CD14-positive monocyte (primary cell): Measurements from ENCODE around the gene LCLAT1. TPM values are rescaled to one million over a fixed set of nuclear protein-coding genes. Genes with fewer than 3 reads are reported as not detected.

ENCODE experiments used
- DNase-seq, 3 donors: peaks; one replicate each; pipeline ENCODE4 v3.0.0-alpha.2; 2011 to 2022
- H2AFZ ChIP-seq: 2 replicates; pipeline ENCODE4 v1.6.0; 2012; ENCODE audit warnings: mild to moderate bottlenecking, low read depth, low read length, inconsistent platforms; ENCODE audit not compliant: insufficient read depth, poor library complexity, severe bottlenecking
- H3K27ac ChIP-seq, 2 donors: 1 replicate in 1 of 2; 2 replicates in 1 of 2; pipeline ENCODE4 v1.5.1; 2012 to 2013; ENCODE audit warnings: low read length in 2 of 2, control low read depth in 1 of 2, inconsistent platforms in 1 of 2, low read depth in 1 of 2, mild to moderate bottlenecking in 1 of 2
- H3K27me3 ChIP-seq, 2 donors: one replicate each; pipeline versions ENCODE4 v1.6.0 to v1.6.1; 2011 to 2013; ENCODE audit warnings: low read length in 2 of 2; ENCODE audit not compliant: control insufficient read depth in 2 of 2, insufficient read depth in 2 of 2
- H3K36me3 ChIP-seq, 2 donors: replicated peaks in 1 of 2; 1 replicate in 1 of 2; 2 replicates in 1 of 2; pipeline versions ENCODE4 v1.5.1 to v1.6.1; 2012 to 2013; ENCODE audit warnings: low read length in 2 of 2, control low read depth in 1 of 2, inconsistent platforms in 1 of 2, mild to moderate bottlenecking in 1 of 2; ENCODE audit not compliant: insufficient read depth in 2 of 2, control insufficient read depth in 1 of 2
- H3K4me1 ChIP-seq, 2 donors: 1 replicate in 1 of 2; 2 replicates in 1 of 2; pipeline versions ENCODE4 v1.5.1 to v1.6.1; 2012 to 2013; ENCODE audit warnings: low read length in 2 of 2, control low read depth in 1 of 2, inconsistent platforms in 1 of 2, mild to moderate bottlenecking in 1 of 2, moderate library complexity in 1 of 2; ENCODE audit not compliant: insufficient read depth in 2 of 2, control insufficient read depth in 1 of 2
- H3K4me2 ChIP-seq: replicated peaks from 2 replicates; pipeline ENCODE3; 2012; ENCODE audit warnings: low read length, moderate library complexity, mild to moderate bottlenecking; ENCODE audit not compliant: poor library complexity, severe bottlenecking; ENCODE audit errors: extremely low read depth
- H3K4me3 ChIP-seq, 3 experiments: fragments of 200-600 bp in 1 of 3; sonication (generic) in 1 of 3; replicated peaks in 1 of 3; 1 replicate in 2 of 3; 2 replicates in 1 of 3; pipeline ENCODE4 v1.5.1; 2011 to 2013; ENCODE audit warnings: low read length in 3 of 3, mild to moderate bottlenecking in 3 of 3, control low read depth in 2 of 3, low read depth in 2 of 3, inconsistent platforms in 1 of 3, moderate library complexity in 1 of 3
- H3K79me2 ChIP-seq: 2 replicates; pipeline ENCODE4 v1.6.0; 2012; ENCODE audit warnings: mild to moderate bottlenecking, control low read depth, inconsistent platforms, low read length, moderate library complexity; ENCODE audit not compliant: insufficient read depth
- H3K9ac ChIP-seq: 2 replicates; pipeline ENCODE4 v1.6.0; 2017; ENCODE audit warnings: low read length, mild to moderate bottlenecking; ENCODE audit not compliant: insufficient read depth, poor library complexity, severe bottlenecking
- H3K9me3 ChIP-seq, 2 donors: replicated peaks in 1 of 2; 1 replicate in 1 of 2; 2 replicates in 1 of 2; pipeline versions ENCODE4 v1.5.1 to v1.6.1; 2012 to 2013; ENCODE audit warnings: low read length in 2 of 2, control low read depth in 1 of 2; ENCODE audit not compliant: control insufficient read depth in 1 of 2, insufficient read depth in 1 of 2
- H4K20me1 ChIP-seq: 2 replicates; pipeline ENCODE4 v1.6.0; 2012; ENCODE audit warnings: mild to moderate bottlenecking, low read length, control low read depth, moderate library complexity; ENCODE audit not compliant: insufficient read depth
- H3K27ac Mint-ChIP-seq, 7 donors: one replicate each; pipeline ENCODE4 v1.8.0; 2020; ENCODE audit warnings: mild to moderate bottlenecking in 7 of 7, mixed read lengths in 7 of 7, moderate library complexity in 6 of 7, inconsistent platforms in 2 of 7
- H3K27me3 Mint-ChIP-seq, 3 donors: one replicate each; pipeline ENCODE4 v1.8.0; 2021 to 2022; ENCODE audit warnings: low read depth in 3 of 3, mild to moderate bottlenecking in 3 of 3, mixed read lengths in 3 of 3, moderate library complexity in 3 of 3, inconsistent platforms in 1 of 3
- H3K36me3 Mint-ChIP-seq, 2 donors: one replicate each; pipeline ENCODE4 v1.8.0; 2020; ENCODE audit warnings: mixed read lengths in 2 of 2, inconsistent platforms in 1 of 2, mild to moderate bottlenecking in 1 of 2
- H3K4me1 Mint-ChIP-seq: one replicate; pipeline ENCODE4 v1.8.0; 2020; ENCODE audit warnings: mild to moderate bottlenecking, mixed read lengths
- H3K4me3 Mint-ChIP-seq, 2 donors: one replicate each; pipeline ENCODE4 v1.8.0; 2020; ENCODE audit warnings: mild to moderate bottlenecking in 2 of 2, mixed read lengths in 2 of 2, moderate library complexity in 1 of 2
- H3K9me3 Mint-ChIP-seq, 7 donors: one replicate each; pipeline ENCODE4 v1.8.0; 2020 to 2022; ENCODE audit warnings: mixed read lengths in 7 of 7, mild to moderate bottlenecking in 6 of 7, moderate library complexity in 6 of 7, inconsistent platforms in 2 of 7
- CTCF ChIP-seq: fragments of 200-600 bp; IDR thresholded peaks from one replicate; pipeline ENCODE4 v1.8.0; 2022; ENCODE audit warnings: antibody characterized with exemption, mild to moderate bottlenecking
- WGBS: methylation state at CpG from one replicate; pipeline ENCODE4 v1.1.5; 2013; ENCODE audit warnings: missing lambda C conversion rate; ENCODE audit not compliant: insufficient coverage; 5-methylcytosine and 5-hydroxymethylcytosine counted together
- intact Hi-C, 2 donors: fragments of 100-400 bp; cut with micrococcal nuclease; formaldehyde crosslinking; loops; one replicate each; pipeline versions ENCODE4 v1.15.0 to v1.15.1; 2023
- polyA plus RNA-seq, 3 donors: library from polyadenylated mRNA; depleted of rRNA in 1 of 3; unstranded in 2 of 3; stranded (reverse) in 1 of 3; fragments of 300-500 nt in 2 of 3; fragments of >200 nt in 1 of 3; fragmentation: Illumina TruSeq in 2 of 3; gene quantifications; 1 replicate in 2 of 3; 2 replicates in 1 of 3; pipeline ENCODE4 v1.2.3, GENCODE V29; 2012 to 2021

The LCLAT1 gene
- polyA plus RNA-seq, 3 donors = 1.2 to 5.7 (median 1.3) TPM

DNA sequence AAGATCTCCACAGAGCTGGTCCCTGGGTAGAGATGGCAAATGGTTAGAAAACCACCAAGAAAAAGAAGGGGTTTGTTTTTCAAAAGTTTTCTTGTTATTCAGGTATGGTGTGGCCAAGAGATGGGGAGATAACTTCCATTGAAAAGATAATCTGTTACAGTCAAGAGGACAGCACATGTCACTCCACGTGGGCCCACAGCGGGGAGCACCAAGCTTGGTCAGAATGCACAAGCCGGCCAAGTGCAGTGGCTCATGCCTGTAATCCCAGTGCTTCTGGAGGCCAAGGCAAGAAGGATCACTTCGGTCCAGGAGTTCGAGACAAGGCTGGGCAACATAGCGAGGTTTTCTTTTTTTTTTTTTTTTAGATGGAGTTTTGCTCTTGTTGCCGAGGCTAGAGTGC lies 6.0 kb upstream of the LCLAT1 start:
- WGBS = 98% methylated on average over 5 of the region's 7 CpGs
- Histone ChIP-seq H2AFZ (no peak overlapping the region), H3K79me2 (no peaks in the 10 kb centered on the region), H3K4me2 (no peak overlapping the region), H3K36me3 (no peaks in the 10 kb centered on the region), H3K4me3 (no peak overlapping the region), H4K20me1 (no peaks in the 10 kb centered on the region), H3K9me3 (no peaks in the 10 kb centered on the region), H3K4me1 (peaks cover 14 to 20% of the 10 kb centered on the region in 2 donors), H3K27me3 (no peaks in the 10 kb centered on the region), H3K27ac (no peak overlapping the region), H3K9ac (no peak overlapping the region)
- Mint-ChIP-seq H3K4me3 (no peak overlapping the region), H3K27ac (no peak overlapping the region), H3K36me3 (no peaks in the 10 kb centered on the region), H3K9me3 (peaks cover 0 to 8% (median 0%) of the 10 kb centered on the region in 7 donors), H3K27me3 (peaks cover 0 to 10% (median 3%) of the 10 kb centered on the region in 3 donors), H3K4me1 (peaks cover 24% of the 10 kb centered on the region)
- intact Hi-C loops = no loop called here
- DNase-seq = no peak
- no peak for TF ChIP-seq CTCF

GRCh38 chr2:30443081-30443480 lies 4.0 kb upstream of the LCLAT1 start:
- no peaks in the 10 kb centered on the region for H3K36me3 Mint-ChIP-seq
- H3K9ac ChIP-seq = no peak overlapping the region
- no peak overlapping the region for H3K4me3 ChIP-seq
- H3K4me2 ChIP-seq = no peak overlapping the region
- peaks cover 0 to 9% (median 6%) of the 10 kb centered on the region in 3 donors for H3K27me3 Mint-ChIP-seq
- peaks cover 21 to 22% of the 10 kb centered on the region in 2 donors for H3K4me1 ChIP-seq
- intact Hi-C loops = no loop called here
- H3K4me1 Mint-ChIP-seq = peaks cover 26% of the 10 kb centered on the region
- no peaks in the 10 kb centered on the region for H3K36me3 ChIP-seq
- H4K20me1 ChIP-seq = no peaks in the 10 kb centered on the region
- TF ChIP-seq CTCF = no peak
- H3K27ac ChIP-seq = no peak overlapping the region
- H3K9me3 ChIP-seq = no peaks in the 10 kb centered on the region
- no peaks in the 10 kb centered on the region for H3K27me3 ChIP-seq
- no peak overlapping the region for H3K4me3 Mint-ChIP-seq
- no peak overlapping the region for H3K27ac Mint-ChIP-seq
- peaks cover 11% of the 10 kb centered on the region for H3K79me2 ChIP-seq
- no peak for DNase-seq
- peaks cover 0 to 8% (median 0%) of the 10 kb centered on the region in 7 donors for H3K9me3 Mint-ChIP-seq
- H2AFZ ChIP-seq = no peak overlapping the region
